HCT116 (cell line): Measurements from ENCODE around the gene ERC2.

Experiments used
- ELF1 ChIP-seq: IDR thresholded peaks from 2 replicates; pipeline ENCODE4 v1.6.1; 2012; ENCODE audit warnings: low read depth, borderline replicate concordance
- FOSL1 ChIP-seq: IDR thresholded peaks from 2 replicates; pipeline ENCODE4 v1.6.1; 2012; ENCODE audit warnings: low read depth
- JUND ChIP-seq: IDR thresholded peaks from 2 replicates; pipeline ENCODE4 v1.6.1; 2012
- POLR2A ChIP-seq: IDR thresholded peaks from 2 replicates; pipeline ENCODE4 v1.7.0; 2011; ENCODE audit warnings: borderline replicate concordance; ENCODE audit not compliant: insufficient read depth, insufficient read length; ENCODE audit errors: extremely low read depth
- POLR2AphosphoS5 ChIP-seq: IDR thresholded peaks from 2 replicates; pipeline ENCODE4 v1.6.1; 2011; ENCODE audit warnings: mild to moderate bottlenecking, low read depth, low read length, moderate library complexity
- RAD21 ChIP-seq: IDR thresholded peaks from 2 replicates; pipeline ENCODE4 v1.6.1; 2012; ENCODE audit warnings: low read depth, mild to moderate bottlenecking
- SIN3A ChIP-seq: IDR thresholded peaks from 2 replicates; pipeline ENCODE4 v1.6.1; 2012; ENCODE audit warnings: low read depth
- SP1 ChIP-seq: IDR thresholded peaks from 2 replicates; pipeline ENCODE4 v1.6.1; 2012; ENCODE audit warnings: low read depth
- YY1 ChIP-seq: IDR thresholded peaks from 2 replicates; pipeline ENCODE4 v1.6.1; 2011; ENCODE audit warnings: low read length, low read depth, moderate library complexity, mild to moderate bottlenecking; ENCODE audit not compliant: insufficient replicate concordance; ENCODE audit errors: extremely low read depth
- ZFX ChIP-seq: fragments of 450-650 bp; IDR thresholded peaks from 2 replicates; pipeline ENCODE4 v1.6.1; 2017
- TF ChIP-seq, protein P1 (sequence below): IDR thresholded peaks from 2 replicates; pipeline ENCODE4 v1.6.1; 2011; ENCODE audit warnings: mild to moderate bottlenecking, low read length, moderate library complexity; ENCODE audit not compliant: insufficient replicate concordance; ENCODE audit errors: extremely low read depth
- TF ChIP-seq, protein P2 (sequence below), 3 experiments: fragments of 200-600 bp in 1 of 3; sonication (generic) in 1 of 3; IDR thresholded peaks in 2 of 3; conservative IDR thresholded peaks in 1 of 3; 2 replicates each; pipeline ENCODE4 v1.5.1; 2012 to 2017; ENCODE audit warnings: low read depth in 2 of 3, low read length in 2 of 3, antibody characterized with exemption in 1 of 3, borderline replicate concordance in 1 of 3, control low read depth in 1 of 3, mild to moderate bottlenecking in 1 of 3, mixed read lengths in 1 of 3, mixed run types in 1 of 3, moderate library complexity in 1 of 3; ENCODE audit not compliant: insufficient read depth in 1 of 3
- TF ChIP-seq, protein P3 (sequence below): IDR thresholded peaks from 2 replicates; pipeline ENCODE4 v1.6.1; 2012; ENCODE audit warnings: low read depth

DNA sequence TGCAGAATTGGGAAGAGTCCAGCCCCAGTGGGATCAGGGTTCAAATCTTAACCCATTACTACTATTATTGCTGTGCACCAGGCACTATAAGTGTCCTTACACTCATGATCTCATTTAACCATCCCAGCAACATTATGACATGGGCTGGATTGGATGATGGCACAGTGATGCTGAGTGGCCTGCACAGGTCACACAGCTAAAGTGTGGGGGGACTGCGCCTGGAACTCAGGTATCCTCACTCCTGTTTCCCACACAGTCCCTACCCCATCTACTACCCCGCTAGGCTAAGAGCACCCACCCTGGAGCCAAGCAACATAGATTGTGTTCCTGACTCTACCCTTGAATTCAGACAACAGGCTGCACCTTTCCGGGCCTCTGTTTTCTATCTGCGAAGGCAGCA is 997.2 kb downstream of the ERC2 start:
- TF ChIP-seq, protein P1, sequence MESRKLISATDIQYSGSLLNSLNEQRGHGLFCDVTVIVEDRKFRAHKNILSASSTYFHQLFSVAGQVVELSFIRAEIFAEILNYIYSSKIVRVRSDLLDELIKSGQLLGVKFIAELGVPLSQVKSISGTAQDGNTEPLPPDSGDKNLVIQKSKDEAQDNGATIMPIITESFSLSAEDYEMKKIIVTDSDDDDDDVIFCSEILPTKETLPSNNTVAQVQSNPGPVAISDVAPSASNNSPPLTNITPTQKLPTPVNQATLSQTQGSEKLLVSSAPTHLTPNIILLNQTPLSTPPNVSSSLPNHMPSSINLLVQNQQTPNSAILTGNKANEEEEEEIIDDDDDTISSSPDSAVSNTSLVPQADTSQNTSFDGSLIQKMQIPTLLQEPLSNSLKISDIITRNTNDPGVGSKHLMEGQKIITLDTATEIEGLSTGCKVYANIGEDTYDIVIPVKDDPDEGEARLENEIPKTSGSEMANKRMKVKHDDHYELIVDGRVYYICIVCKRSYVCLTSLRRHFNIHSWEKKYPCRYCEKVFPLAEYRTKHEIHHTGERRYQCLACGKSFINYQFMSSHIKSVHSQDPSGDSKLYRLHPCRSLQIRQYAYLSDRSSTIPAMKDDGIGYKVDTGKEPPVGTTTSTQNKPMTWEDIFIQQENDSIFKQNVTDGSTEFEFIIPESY = no peak
- TF ChIP-seq SP1 = no peak
- no peak for TF ChIP-seq POLR2AphosphoS5
- TF ChIP-seq JUND = no peak
- no peak for TF ChIP-seq ELF1
- TF ChIP-seq, protein P2, sequence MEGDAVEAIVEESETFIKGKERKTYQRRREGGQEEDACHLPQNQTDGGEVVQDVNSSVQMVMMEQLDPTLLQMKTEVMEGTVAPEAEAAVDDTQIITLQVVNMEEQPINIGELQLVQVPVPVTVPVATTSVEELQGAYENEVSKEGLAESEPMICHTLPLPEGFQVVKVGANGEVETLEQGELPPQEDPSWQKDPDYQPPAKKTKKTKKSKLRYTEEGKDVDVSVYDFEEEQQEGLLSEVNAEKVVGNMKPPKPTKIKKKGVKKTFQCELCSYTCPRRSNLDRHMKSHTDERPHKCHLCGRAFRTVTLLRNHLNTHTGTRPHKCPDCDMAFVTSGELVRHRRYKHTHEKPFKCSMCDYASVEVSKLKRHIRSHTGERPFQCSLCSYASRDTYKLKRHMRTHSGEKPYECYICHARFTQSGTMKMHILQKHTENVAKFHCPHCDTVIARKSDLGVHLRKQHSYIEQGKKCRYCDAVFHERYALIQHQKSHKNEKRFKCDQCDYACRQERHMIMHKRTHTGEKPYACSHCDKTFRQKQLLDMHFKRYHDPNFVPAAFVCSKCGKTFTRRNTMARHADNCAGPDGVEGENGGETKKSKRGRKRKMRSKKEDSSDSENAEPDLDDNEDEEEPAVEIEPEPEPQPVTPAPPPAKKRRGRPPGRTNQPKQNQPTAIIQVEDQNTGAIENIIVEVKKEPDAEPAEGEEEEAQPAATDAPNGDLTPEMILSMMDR (IDR thresholded peaks at IDR 0.05 in 2 of 3, conservative IDR thresholded peaks at IDR 0.05 in 1 of 3; ENCODE audit: borderline replicate concordance in 1 of 3, insufficient read depth in 1 of 3, low read depth in 2 of 3, low read length in 2 of 3) = no peak
- no peak for TF ChIP-seq POLR2A
- TF ChIP-seq SIN3A = no peak
- no peak for TF ChIP-seq YY1
- no peak for TF ChIP-seq FOSL1
- no peak for TF ChIP-seq ZFX
- TF ChIP-seq, protein P3, sequence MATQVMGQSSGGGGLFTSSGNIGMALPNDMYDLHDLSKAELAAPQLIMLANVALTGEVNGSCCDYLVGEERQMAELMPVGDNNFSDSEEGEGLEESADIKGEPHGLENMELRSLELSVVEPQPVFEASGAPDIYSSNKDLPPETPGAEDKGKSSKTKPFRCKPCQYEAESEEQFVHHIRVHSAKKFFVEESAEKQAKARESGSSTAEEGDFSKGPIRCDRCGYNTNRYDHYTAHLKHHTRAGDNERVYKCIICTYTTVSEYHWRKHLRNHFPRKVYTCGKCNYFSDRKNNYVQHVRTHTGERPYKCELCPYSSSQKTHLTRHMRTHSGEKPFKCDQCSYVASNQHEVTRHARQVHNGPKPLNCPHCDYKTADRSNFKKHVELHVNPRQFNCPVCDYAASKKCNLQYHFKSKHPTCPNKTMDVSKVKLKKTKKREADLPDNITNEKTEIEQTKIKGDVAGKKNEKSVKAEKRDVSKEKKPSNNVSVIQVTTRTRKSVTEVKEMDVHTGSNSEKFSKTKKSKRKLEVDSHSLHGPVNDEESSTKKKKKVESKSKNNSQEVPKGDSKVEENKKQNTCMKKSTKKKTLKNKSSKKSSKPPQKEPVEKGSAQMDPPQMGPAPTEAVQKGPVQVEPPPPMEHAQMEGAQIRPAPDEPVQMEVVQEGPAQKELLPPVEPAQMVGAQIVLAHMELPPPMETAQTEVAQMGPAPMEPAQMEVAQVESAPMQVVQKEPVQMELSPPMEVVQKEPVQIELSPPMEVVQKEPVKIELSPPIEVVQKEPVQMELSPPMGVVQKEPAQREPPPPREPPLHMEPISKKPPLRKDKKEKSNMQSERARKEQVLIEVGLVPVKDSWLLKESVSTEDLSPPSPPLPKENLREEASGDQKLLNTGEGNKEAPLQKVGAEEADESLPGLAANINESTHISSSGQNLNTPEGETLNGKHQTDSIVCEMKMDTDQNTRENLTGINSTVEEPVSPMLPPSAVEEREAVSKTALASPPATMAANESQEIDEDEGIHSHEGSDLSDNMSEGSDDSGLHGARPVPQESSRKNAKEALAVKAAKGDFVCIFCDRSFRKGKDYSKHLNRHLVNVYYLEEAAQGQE = no peak
- no peak for TF ChIP-seq RAD21
